Right lobe of liver (tissue), 6 donors: ENCODE data around the gene DHRS4L2. TPM values are rescaled to one million over a fixed set of nuclear protein-coding genes. Genes with fewer than 3 reads are reported as not detected.
A peak's percentile ranks its signal among the peaks of the same experiment; 100 is the strongest.

Experiments used
- ATAC-seq, 4 donors: fragments of 200-7000 bp; cut with Tn5 transposase; one replicate each; pipeline ENCODE4 v1.9.1; 2020; ENCODE audit warnings: mild to moderate bottlenecking in 4 of 4, moderate library complexity in 4 of 4
- DNase-seq, 3 donors: peaks; one replicate each; pipeline ENCODE4 v3.0.0-alpha.2; 2020
- H3K27ac ChIP-seq, 3 donors: fragments of 200-600 bp; one replicate each; pipeline ENCODE4 v1.8.0; 2022
- H3K27me3 ChIP-seq, 2 donors: fragments of 200-600 bp; one replicate each; pipeline ENCODE4 v1.8.0; 2022
- H3K36me3 ChIP-seq, 4 donors: fragments of 200-600 bp; sonication (generic) in 1 of 4; one replicate each; pipeline versions ENCODE4 v1.5.1 to v1.8.0; 2017 to 2022; ENCODE audit warnings: control low read depth in 1 of 4
- H3K4me1 ChIP-seq, 4 donors: fragments of 200-600 bp; sonication (generic) in 1 of 4; one replicate each; pipeline versions ENCODE4 v1.5.1 to v1.8.0; 2017 to 2022; ENCODE audit warnings: control low read depth in 1 of 4
- H3K4me3 ChIP-seq, 3 donors: fragments of 200-600 bp; one replicate each; pipeline ENCODE4 v1.8.0; 2022
- H3K9me3 ChIP-seq, 4 donors: fragments of 200-600 bp; sonication (generic) in 1 of 4; one replicate each; pipeline versions ENCODE4 v1.5.1 to v1.8.0; 2017 to 2022; ENCODE audit warnings: control low read depth in 1 of 4
- POLR2A ChIP-seq: fragments of 450-650 bp; IDR thresholded peaks from one replicate; pipeline ENCODE4 v1.6.1; 2017; ENCODE audit warnings: antibody characterized with exemption, mild to moderate bottlenecking
- WGBS: methylation state at CpG from one replicate; pipeline ENCODE4 v1.1.6; 2018; ENCODE audit warnings: low coverage, low lambda C conversion rate; ENCODE audit not compliant: insufficient coverage; ENCODE audit errors: missing lambda C conversion rate; 5-methylcytosine and 5-hydroxymethylcytosine counted together
- intact Hi-C, 2 donors: fragments of 100-400 bp; cut with DNase I; formaldehyde crosslinking; loops; one replicate each; pipeline versions ENCODE4 v1.11.2 to v1.14.1; 2022
- total RNA-seq, 6 experiments: library from RNA; depleted of rRNA in 2 of 6; stranded (reverse); fragments of >200 nt in 2 of 6; fragmentation: NEBNext Ultra II Directional in 3 of 6; extraction: Animal tissue kit (Norgen Biotek cat#: 25700) in 3 of 6; gene quantifications; one replicate each; pipeline versions ENCODE4 v1.1.0 to v1.2.4, GENCODE V29; 2016 to 2023
- TF ChIP-seq, protein P1 (sequence below), 4 donors: fragments of 200-600 bp in 3 of 4; fragments of 450-650 bp in 1 of 4; IDR thresholded peaks; one replicate each; pipeline versions ENCODE4 v1.5.1 to v1.8.0; 2016 to 2022; ENCODE audit warnings: antibody characterized with exemption in 4 of 4, mild to moderate bottlenecking in 2 of 4
- donor health status: DM: no; HTN: yes; CAD: no.
- donor health status: DM: no; HTN: no; CAD: no.
- donor health status: DM: no; HTN: no; CAD: no.
- donor health status: DM: no; HTN: yes; CAD: no.
- donor health status: DM: no; HTN: yes; CAD: no.

Gene DHRS4L2
- total RNA-seq, 6 experiments from 2014 or later = 17.7 to 53.6 (median 32.3) TPM

GRCh38 chr14:24053548-24054323 lies 65.0 kb downstream of the DHRS4L2 start:
- H3K27ac ChIP-seq = no peak overlapping the region
- TF ChIP-seq POLR2A = no peak
- TF ChIP-seq, protein P1, sequence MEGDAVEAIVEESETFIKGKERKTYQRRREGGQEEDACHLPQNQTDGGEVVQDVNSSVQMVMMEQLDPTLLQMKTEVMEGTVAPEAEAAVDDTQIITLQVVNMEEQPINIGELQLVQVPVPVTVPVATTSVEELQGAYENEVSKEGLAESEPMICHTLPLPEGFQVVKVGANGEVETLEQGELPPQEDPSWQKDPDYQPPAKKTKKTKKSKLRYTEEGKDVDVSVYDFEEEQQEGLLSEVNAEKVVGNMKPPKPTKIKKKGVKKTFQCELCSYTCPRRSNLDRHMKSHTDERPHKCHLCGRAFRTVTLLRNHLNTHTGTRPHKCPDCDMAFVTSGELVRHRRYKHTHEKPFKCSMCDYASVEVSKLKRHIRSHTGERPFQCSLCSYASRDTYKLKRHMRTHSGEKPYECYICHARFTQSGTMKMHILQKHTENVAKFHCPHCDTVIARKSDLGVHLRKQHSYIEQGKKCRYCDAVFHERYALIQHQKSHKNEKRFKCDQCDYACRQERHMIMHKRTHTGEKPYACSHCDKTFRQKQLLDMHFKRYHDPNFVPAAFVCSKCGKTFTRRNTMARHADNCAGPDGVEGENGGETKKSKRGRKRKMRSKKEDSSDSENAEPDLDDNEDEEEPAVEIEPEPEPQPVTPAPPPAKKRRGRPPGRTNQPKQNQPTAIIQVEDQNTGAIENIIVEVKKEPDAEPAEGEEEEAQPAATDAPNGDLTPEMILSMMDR (IDR thresholded peaks at IDR 0.05) = no peak
- H3K27me3 ChIP-seq = no peaks in the 10 kb centered on the region
- H3K4me3 ChIP-seq = no peak overlapping the region
- 69% methylated on average over 8 of the region's 10 CpGs for WGBS
- peaks cover 0 to 26% (median 4%) of the 10 kb centered on the region in 4 donors for H3K4me1 ChIP-seq
- ATAC-seq (no peak), DNase-seq (peak in 1 of 3 donors; percentile 44)
- intact Hi-C loops = no loop called here
- no peaks in the 10 kb centered on the region for H3K36me3 ChIP-seq
- H3K9me3 ChIP-seq = no peaks in the 10 kb centered on the region

- ATAC-seq = no peak
- Histone ChIP-seq H3K4me1 (peaks cover 0 to 26% (median 5%) of the 10 kb centered on the region in 4 donors), H3K9me3 (no peaks in the 10 kb centered on the region), H3K4me3 (no peak overlapping the region), H3K36me3 (no peaks in the 10 kb centered on the region), H3K27ac (no peak overlapping the region), H3K27me3 (no peaks in the 10 kb centered on the region)
- intact Hi-C loops = no loop called here
- no peak for DNase-seq
- 80% methylated on average over 5 of the region's 6 CpGs for WGBS
- no peak for TF ChIP-seq POLR2A
- TF ChIP-seq, protein P1 (IDR thresholded peaks at IDR 0.05) = no peak
Measured at GRCh38 chr14:24054324-24054641, 65.6 kb downstream of the DHRS4L2 start.

- WGBS = 75% methylated on average over 2 of the region's 9 CpGs
Measured at GRCh38 chr14:24054646-24055045, 65.9 kb downstream of the DHRS4L2 start.

More at GRCh38 chr14:24054646-24055045, 65.9 kb downstream of the DHRS4L2 start:
- Histone ChIP-seq H3K27ac (no peak overlapping the region), H3K4me1 (peaks cover 0 to 26% (median 5%) of the 10 kb centered on the region in 4 donors), H3K27me3 (no peaks in the 10 kb centered on the region), H3K9me3 (no peaks in the 10 kb centered on the region), H3K36me3 (no peaks in the 10 kb centered on the region), H3K4me3 (no peak overlapping the region)
- ATAC-seq = no peak
- DNase-seq = no peak
- no peak for TF ChIP-seq POLR2A
- TF ChIP-seq, protein P1 (IDR thresholded peaks at IDR 0.05) = no peak
- intact Hi-C loops = loop anchor here (5.0 kb wide), 1 partner anchor 38 kb away; the partner anchor contains the start of gene PCK2 (in 2 of the 2)

Other genes starting within 250 kb of the DHRS4L2 start
- gene DHRS4, start 35.2 kb upstream of the DHRS4L2 start, total RNA-seq = 10 to 100 TPM; 30.5 to 82.5 (median 45.1) TPM
- gene CARMIL3, start 63.1 kb downstream of the DHRS4L2 start, total RNA-seq = 1 to 10 TPM in 1 of 6 experiments, under 1 TPM in 5; 0.18 to 1.9 (median 0.29) TPM
- gene CPNE6, start 82.6 kb downstream of the DHRS4L2 start, total RNA-seq = under 1 TPM in 4 of 6 experiments, not detected in 2; 0.09 to 0.40 (median 0.18) TPM
- 100 to 1,000 TPM; 124 to 615 (median 240) TPM for gene PCK2, start 105.4 kb downstream of the DHRS4L2 start, total RNA-seq
- gene DCAF11, start 125.8 kb downstream of the DHRS4L2 start, total RNA-seq = 100 to 1,000 TPM in 3 of 6 experiments, 10 to 100 TPM in 3; 65.9 to 180 (median 103) TPM
- gene NRL, start 126.0 kb downstream of the DHRS4L2 start, total RNA-seq = 1 to 10 TPM; 1.4 to 2.9 (median 2.1) TPM
- gene FITM1, start 141.7 kb downstream of the DHRS4L2 start, total RNA-seq = 10 to 100 TPM in 3 of 6 experiments, 1 to 10 TPM in 3; 1.5 to 32.5 (median 9.3) TPM
- gene PSME1, start 147.3 kb downstream of the DHRS4L2 start, total RNA-seq = 100 to 1,000 TPM in 4 of 6 experiments, 10 to 100 TPM in 2; 81.7 to 119 (median 107) TPM
- 10 to 100 TPM; 10.2 to 21.4 (median 11.9) TPM for gene EMC9, start 152.7 kb downstream of the DHRS4L2 start, total RNA-seq
- gene PSME2, start 157.7 kb downstream of the DHRS4L2 start, total RNA-seq = 100 to 1,000 TPM in 4 of 6 experiments, 10 to 100 TPM in 2; 66.1 to 142 (median 110) TPM
- 10 to 100 TPM; 17.5 to 39.6 (median 26.2) TPM for gene RNF31, start 158.6 kb downstream of the DHRS4L2 start, total RNA-seq
- 10 to 100 TPM; 17.4 to 66.6 (median 37.2) TPM for gene IRF9, start 172.3 kb downstream of the DHRS4L2 start, total RNA-seq
- 1 to 10 TPM; 1.6 to 7.4 (median 3.4) TPM for gene REC8, start 183.2 kb downstream of the DHRS4L2 start, total RNA-seq
- 10 to 100 TPM; 17.9 to 44.0 (median 23.0) TPM for gene IPO4, start 199.9 kb downstream of the DHRS4L2 start, total RNA-seq
- gene TM9SF1, start 206.5 kb downstream of the DHRS4L2 start, total RNA-seq = 10 to 100 TPM; 32.1 to 49.8 (median 41.2) TPM
- gene TSSK4, start 216.8 kb downstream of the DHRS4L2 start, total RNA-seq = under 1 TPM in 2 of 6 experiments, not detected in 4; 0.29 TPM
- 10 to 100 TPM; 11.9 to 28.9 (median 17.1) TPM for gene CHMP4A, start 224.6 kb downstream of the DHRS4L2 start, total RNA-seq
- gene MDP1, start 227.1 kb downstream of the DHRS4L2 start, total RNA-seq = 1 to 10 TPM; 3.7 to 6.3 (median 4.9) TPM
- gene NEDD8, start 243.4 kb downstream of the DHRS4L2 start, total RNA-seq = 10 to 100 TPM; 60.0 to 72.9 (median 68.7) TPM
- gene GMPR2, start 244.0 kb downstream of the DHRS4L2 start, total RNA-seq = 10 to 100 TPM; 26.2 to 40.2 (median 34.2) TPM